ENCODE data around the gene POLR2A.
"Not testable (repeated sequence)": the region's sequence is repeated elsewhere in the genome, so short reads cannot be mapped to it uniquely, and the experiment has no call there.

Gene POLR2A

GRCh38 chr17:7479213-7480088 lies 4.7 kb upstream of the POLR2A start, which contains the start of gene ZBTB4:
Gene ZBTB4 (minus strand): TSS chr17:7479631. CDS start chr17:7466801, 12,830 bp downstream.
- Histone ChIP-seq H4K91ac (ENCODE audit: low read depth, low read length) (peak within 1 kb of the TSS; percentile 99), H3K23ac (ENCODE audit: low read length) (no peak within 1 kb of the TSS), H2BK5ac (ENCODE audit: low read depth, low read length, poor library complexity) (peak within 1 kb of the TSS; percentile 89), H3K79me1 (ENCODE audit: low read length) (peaks cover 29% of the 10 kb centered on the region), H4K8ac (ENCODE audit: low read depth, low read length) (peak within 1 kb of the TSS; percentile 93), H3K36me3 (ENCODE audit: control insufficient read depth in 1 of 2, insufficient read depth in 2 of 2, low read length in 2 of 2) (no peaks in the 10 kb centered on the region), H2AK5ac (ENCODE audit: low read length) (peak within 1 kb of the TSS; percentile 77), H3K9ac (ENCODE audit: low read length) (peak within 1 kb of the TSS; percentile 91), H3K4ac (ENCODE audit: low read depth, low read length) (peak within 1 kb of the TSS; percentile 99), H3K14ac (ENCODE audit: low read length) (peak within 1 kb of the TSS; percentile 96), H3K27ac (ENCODE audit: low read depth, low read length) (peak within 1 kb of the TSS; percentile 93), H2AFZ (ENCODE audit: insufficient read depth, low read length, poor library complexity) (peak within 1 kb of the TSS; percentile 99), H3K9me3 (ENCODE audit: insufficient read depth, low read depth, low read length) (no peaks in the 10 kb centered on the region), H3K79me2 (ENCODE audit: control insufficient read depth, insufficient read depth, low read length, poor library complexity) (peaks cover 22% of the 10 kb centered on the region), H4K12ac (ENCODE audit: low read depth, low read length) (peak within 1 kb of the TSS; percentile 98), H3K4me1 (ENCODE audit: control insufficient read depth in 1 of 2, insufficient read depth in 2 of 2, low read length in 2 of 2) (peaks cover 39 to 44% of the 10 kb centered on the region in 2 experiments), H3K4me2 (ENCODE audit: low read length) (peak within 1 kb of the TSS; percentile 65), H2BK12ac (ENCODE audit: low read length) (peak within 1 kb of the TSS; percentile 67), H2BK120ac (ENCODE audit: insufficient read depth, low read length, poor library complexity) (peak within 1 kb of the TSS; percentile 96), H3K4me3 (ENCODE audit: low read depth, low read length) (peak within 1 kb of the TSS; percentile 89), H3K27me3 (ENCODE audit: insufficient read depth, low read length) (no peaks in the 10 kb centered on the region), H3K18ac (ENCODE audit: low read length) (peak within 1 kb of the TSS; percentile 96)
- peak; percentile 5 to 42 for DNase-seq
- WGBS (ENCODE audit: extremely low coverage, insufficient coverage, insufficient read length) = no CpG with 5 or more reads among the region's 92 CpGs

GRCh38 chr17:7480089-7480384 lies 4.1 kb upstream of the POLR2A start:
- peak; percentile 5 to 43 for DNase-seq
- no CpG with 5 or more reads among the region's 8 CpGs for WGBS (ENCODE audit: extremely low coverage, insufficient coverage, insufficient read length)
- Histone ChIP-seq H2BK5ac (ENCODE audit: low read depth, low read length, poor library complexity) (peak overlapping the region; percentile 55), H3K4me2 (ENCODE audit: low read length) (peak overlapping the region; percentile 65), H4K8ac (ENCODE audit: low read depth, low read length) (peak overlapping the region; percentile 83), H4K91ac (ENCODE audit: low read depth, low read length) (peak overlapping the region; percentile 71), H2BK12ac (ENCODE audit: low read length) (peak overlapping the region; percentile 42), H3K9me3 (ENCODE audit: insufficient read depth, low read depth, low read length) (no peaks in the 10 kb centered on the region), H2AK5ac (ENCODE audit: low read length) (peak overlapping the region; percentile 31), H3K4me1 (ENCODE audit: control insufficient read depth in 1 of 2, insufficient read depth in 2 of 2, low read length in 2 of 2) (peaks cover 39 to 42% of the 10 kb centered on the region in 2 experiments), H3K4ac (ENCODE audit: low read depth, low read length) (peak overlapping the region; percentile 99), H3K14ac (ENCODE audit: low read length) (peak overlapping the region; percentile 83), H2BK120ac (ENCODE audit: insufficient read depth, low read length, poor library complexity) (peak overlapping the region; percentile 96), H3K23ac (ENCODE audit: low read length) (no peak overlapping the region), H3K27ac (ENCODE audit: low read depth, low read length) (peak overlapping the region; percentile 92), H3K79me2 (ENCODE audit: control insufficient read depth, insufficient read depth, low read length, poor library complexity) (peaks cover 25% of the 10 kb centered on the region), H3K79me1 (ENCODE audit: low read length) (peaks cover 32% of the 10 kb centered on the region), H3K27me3 (ENCODE audit: insufficient read depth, low read length) (no peaks in the 10 kb centered on the region), H3K4me3 (ENCODE audit: low read depth, low read length) (peak overlapping the region; percentile 83), H3K36me3 (ENCODE audit: control insufficient read depth in 1 of 2, insufficient read depth in 2 of 2, low read length in 2 of 2) (no peaks in the 10 kb centered on the region), H3K18ac (ENCODE audit: low read length) (peak overlapping the region; percentile 96), H3K9ac (ENCODE audit: low read length) (peak overlapping the region; percentile 2), H2AFZ (ENCODE audit: insufficient read depth, low read length, poor library complexity) (peak overlapping the region; percentile 99), H4K12ac (ENCODE audit: low read depth, low read length) (peak overlapping the region; percentile 98)

DNA sequence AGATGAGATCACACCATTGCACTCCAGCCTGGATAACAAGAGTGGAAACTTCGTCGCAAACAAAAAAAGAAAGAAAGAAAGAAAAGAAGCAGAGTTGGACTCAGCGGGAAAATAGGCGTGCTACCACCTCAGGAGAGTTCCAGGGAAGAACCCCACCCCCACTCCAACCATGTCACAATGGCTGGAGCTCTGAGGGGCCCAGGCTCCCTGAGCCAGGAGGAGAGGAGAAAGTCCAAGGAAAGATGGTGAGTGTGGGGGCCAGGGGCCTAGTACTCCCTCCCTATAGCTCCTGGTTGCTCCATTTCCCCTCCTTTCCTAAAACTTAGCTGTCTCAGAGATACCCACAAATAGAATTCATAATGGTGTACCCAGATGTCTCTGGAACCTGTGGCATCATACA lies 2.9 kb upstream of the POLR2A start, which contains the start of gene SLC35G6:
SLC35G6 (plus strand) TSS at position 172 of the 400 bp plus-strand sequence; CDS start at position 243, 71 bp downstream.
- H2AK5ac ChIP-seq (ENCODE audit: low read length); H2BK120ac ChIP-seq (ENCODE audit: insufficient read depth, low read length, poor library complexity); H4K8ac ChIP-seq (ENCODE audit: low read depth, low read length); H3K23ac ChIP-seq (ENCODE audit: low read length); H3K4ac ChIP-seq (ENCODE audit: low read depth, low read length); H2BK12ac ChIP-seq (ENCODE audit: low read length); H3K18ac ChIP-seq (ENCODE audit: low read length); H3K9ac ChIP-seq (ENCODE audit: low read length); DNase-seq; H3K14ac ChIP-seq (ENCODE audit: low read length); H3K27me3 ChIP-seq (ENCODE audit: insufficient read depth, low read length); H3K4me3 ChIP-seq (ENCODE audit: low read depth, low read length); H3K9me3 ChIP-seq (ENCODE audit: insufficient read depth, low read depth, low read length); H3K36me3 ChIP-seq (ENCODE audit: control insufficient read depth in 1 of 2, insufficient read depth in 2 of 2, low read length in 2 of 2); H4K12ac ChIP-seq (ENCODE audit: low read depth, low read length); H2AFZ ChIP-seq (ENCODE audit: insufficient read depth, low read length, poor library complexity); H3K27ac ChIP-seq (ENCODE audit: low read depth, low read length); H2BK5ac ChIP-seq (ENCODE audit: low read depth, low read length, poor library complexity): not testable (repeated sequence)
- Histone ChIP-seq H3K4me1 (ENCODE audit: control insufficient read depth in 1 of 2, insufficient read depth in 2 of 2, low read length in 2 of 2) (peaks cover 38 to 43% of the 10 kb centered on the region in 2 experiments), H3K79me2 (ENCODE audit: control insufficient read depth, insufficient read depth, low read length, poor library complexity) (peaks cover 32% of the 10 kb centered on the region), H3K4me2 (ENCODE audit: low read length) (peak within 1 kb of the TSS; percentile 65), H3K79me1 (ENCODE audit: low read length) (peaks cover 32% of the 10 kb centered on the region), H4K91ac (ENCODE audit: low read depth, low read length) (peak within 1 kb of the TSS; percentile 71)
- WGBS (ENCODE audit: extremely low coverage, insufficient coverage, insufficient read length) = no CpG with 5 or more reads among the region's 4 CpGs

DNA sequence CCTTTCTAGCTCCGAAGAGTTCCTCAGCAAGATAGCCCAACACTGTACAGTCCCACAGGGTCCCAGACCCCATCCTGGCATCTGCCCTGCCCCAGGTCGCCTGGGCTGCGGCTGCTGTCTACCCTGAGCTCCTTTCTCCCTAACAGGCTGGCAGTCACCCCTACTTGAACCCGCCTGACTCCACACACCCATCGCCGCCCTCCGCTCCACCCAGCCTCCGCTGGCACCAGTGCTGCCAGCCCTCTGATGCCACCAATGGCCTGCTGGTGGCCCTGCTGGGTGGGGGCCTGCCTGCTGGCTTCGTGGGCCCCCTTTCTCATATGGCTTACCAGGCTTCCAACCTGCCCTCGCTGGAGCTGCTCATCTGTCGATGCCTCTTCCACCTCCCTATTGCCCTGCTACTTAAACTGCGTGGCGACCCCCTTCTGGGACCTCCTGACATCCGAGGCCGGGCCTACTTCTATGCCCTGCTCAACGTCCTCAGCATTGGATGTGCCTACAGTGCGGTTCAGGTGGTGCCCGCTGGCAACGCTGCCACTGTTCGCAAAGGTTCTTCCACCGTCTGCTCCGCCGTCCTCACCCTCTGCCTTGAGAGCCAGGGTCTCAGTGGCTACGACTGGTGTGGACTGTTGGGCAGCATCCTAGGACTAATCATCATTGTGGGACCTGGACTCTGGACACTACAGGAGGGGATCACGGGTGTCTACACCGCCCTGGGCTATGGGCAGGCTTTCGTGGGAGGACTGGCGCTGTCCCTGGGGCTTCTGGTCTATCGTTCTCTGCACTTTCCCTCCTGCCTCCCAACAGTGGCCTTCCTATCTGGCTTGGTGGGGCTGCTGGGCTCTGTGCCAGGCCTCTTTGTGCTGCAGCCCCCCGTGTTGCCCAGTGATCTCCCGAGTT lies 2.1 kb upstream of the POLR2A start:
- not testable (repeated sequence) for H3K9ac ChIP-seq (ENCODE audit: low read length); H2AFZ ChIP-seq (ENCODE audit: insufficient read depth, low read length, poor library complexity); H2BK120ac ChIP-seq (ENCODE audit: insufficient read depth, low read length, poor library complexity); H3K4ac ChIP-seq (ENCODE audit: low read depth, low read length); H3K27ac ChIP-seq (ENCODE audit: low read depth, low read length); H3K18ac ChIP-seq (ENCODE audit: low read length); H2BK5ac ChIP-seq (ENCODE audit: low read depth, low read length, poor library complexity); H3K27me3 ChIP-seq (ENCODE audit: insufficient read depth, low read length); H3K4me3 ChIP-seq (ENCODE audit: low read depth, low read length); H3K36me3 ChIP-seq (ENCODE audit: control insufficient read depth in 1 of 2, insufficient read depth in 2 of 2, low read length in 2 of 2); H3K14ac ChIP-seq (ENCODE audit: low read length); H2AK5ac ChIP-seq (ENCODE audit: low read length); H3K23ac ChIP-seq (ENCODE audit: low read length); H4K8ac ChIP-seq (ENCODE audit: low read depth, low read length); DNase-seq; H4K12ac ChIP-seq (ENCODE audit: low read depth, low read length); H2BK12ac ChIP-seq (ENCODE audit: low read length); H3K4me2 ChIP-seq (ENCODE audit: low read length); H3K9me3 ChIP-seq (ENCODE audit: insufficient read depth, low read depth, low read length)
- Histone ChIP-seq H4K91ac (ENCODE audit: low read depth, low read length) (peak overlapping the region; percentile 96), H3K4me1 (ENCODE audit: control insufficient read depth in 1 of 2, insufficient read depth in 2 of 2, low read length in 2 of 2) (peaks cover 33 to 35% of the 10 kb centered on the region in 2 experiments), H3K79me2 (ENCODE audit: control insufficient read depth, insufficient read depth, low read length, poor library complexity) (peaks cover 32% of the 10 kb centered on the region), H3K79me1 (ENCODE audit: low read length) (peaks cover 32% of the 10 kb centered on the region)
- no CpG with 5 or more reads among the region's 31 CpGs for WGBS (ENCODE audit: extremely low coverage, insufficient coverage, insufficient read length)
